A549 (cell line): ENCODE data around the gene DNAJC16. TPM values are rescaled to one million over a fixed set of nuclear protein-coding genes. Genes with fewer than 3 reads are reported as not detected.

ENCODE experiments used
- ATAC-seq, 2 experiments: fragments of 200-7000 bp in 1 of 2; fragments of >200 bp in 1 of 2; cut with Nextera tagmentation in 1 of 2; cut with Tn5 transposase in 1 of 2; 3 replicates each; pipeline versions ENCODE4 v1.8.0 to v1.9.1; 2018 to 2020; ENCODE audit warnings: mild to moderate bottlenecking in 1 of 2, moderate library complexity in 1 of 2
- CTCF ChIA-PET: fragments of 300-600 bp; sonication (Branson Sonifier 250); formaldehyde crosslinking; extraction: SDS; loops from one replicate; lab custom pipeline; 2021; ENCODE audit warnings: antibody characterized with exemption, inconsistent platforms; lab: Yijun Ruan, JAX
- POLR2A ChIA-PET: fragments of 350-600 bp; formaldehyde crosslinking; extraction: SDS; loops from one replicate; lab custom pipeline; 2021; ENCODE audit warnings: antibody characterized with exemption, inconsistent platforms; lab: Yijun Ruan, JAX
- DNase-seq, 2 experiments: peaks; one replicate each; pipeline versions ENCODE4 v3.0.0 to v3.0.0-alpha.2; 2011 to 2016; ENCODE audit warnings: low read depth in 1 of 2, low spot score in 1 of 2
- FAIRE-seq: peaks from 2 replicates; lab custom pipeline; 2011; peaks lifted over from hg19 to GRCh38; lab: Jason Lieb, UNC
- H3K27ac ChIP-seq, 2 experiments: fragments of >200 bp; sonication (Bioruptor Twin); formaldehyde crosslinking; 3 replicates each; pipeline ENCODE4 v1.5.1; 2016 to 2017
- H3K4me1 ChIP-seq: fragments of >200 bp; sonication (Bioruptor Twin); formaldehyde crosslinking; 3 replicates; pipeline ENCODE4 v1.6.1; 2016
- H3K4me2 ChIP-seq: fragments of >200 bp; sonication (Bioruptor Twin); formaldehyde crosslinking; 3 replicates; pipeline ENCODE4 v1.6.1; 2016
- H3K4me3 ChIP-seq: fragments of >200 bp; sonication (Bioruptor Twin); formaldehyde crosslinking; 3 replicates; pipeline ENCODE4 v1.5.1; 2016
- H3K9me3 ChIP-seq: fragments of >200 bp; sonication (Bioruptor Twin); formaldehyde crosslinking; 3 replicates; pipeline ENCODE4 v1.6.1; 2016
- FOSL2 ChIP-seq, 2 experiments: fragments of 450-650 bp in 1 of 2; fragments of >200 bp in 1 of 2; sonication (Bioruptor Twin) in 1 of 2; formaldehyde crosslinking; IDR thresholded peaks; 2 replicates each; pipeline versions ENCODE4 v1.5.0 to v1.6.1; 2016 to 2020; ENCODE audit warnings: mild to moderate bottlenecking in 1 of 2, moderate library complexity in 1 of 2
- GATA3 ChIP-seq: IDR thresholded peaks from 2 replicates; pipeline ENCODE4 v1.6.1; 2012; ENCODE audit warnings: borderline replicate concordance
- RAD21 ChIP-seq, 2 experiments: fragments of >200 bp in 1 of 2; sonication (Bioruptor Twin) in 1 of 2; formaldehyde crosslinking in 1 of 2; IDR thresholded peaks in 1 of 2; conservative IDR thresholded peaks in 1 of 2; 2 replicates in 1 of 2; 3 replicates in 1 of 2; pipeline ENCODE4 v1.6.1; 2012 to 2018; ENCODE audit warnings: inconsistent platforms in 1 of 2
- SREBF2 ChIP-seq: fragments of 450-650 bp; IDR thresholded peaks from 2 replicates; pipeline ENCODE4 v1.6.1; 2014; ENCODE audit warnings: mild to moderate bottlenecking, moderate library complexity
- TP53 ChIP-seq: fragments of 250-450 bp; sonication (Bioruptor Pico); IDR thresholded peaks from 2 replicates; pipeline ENCODE4 v1.5.0; 2021; ENCODE audit warnings: mild to moderate bottlenecking, moderate library complexity
- ZFP36 ChIP-seq: fragments of 450-650 bp; IDR thresholded peaks from 2 replicates; pipeline ENCODE4 v1.6.1; 2014; ENCODE audit warnings: borderline replicate concordance; ENCODE audit not compliant: partially characterized antibody
- ZNF302 ChIP-seq: fragments of 250-450 bp; sonication (Bioruptor Pico); IDR thresholded peaks from 2 replicates; pipeline ENCODE4 v1.9.0; 2021; ENCODE audit warnings: inconsistent platforms, mild to moderate bottlenecking, moderate library complexity
- WGBS: methylation state at CpG from one replicate; pipeline ENCODE4 v1.1.6; 2017; ENCODE audit errors: missing lambda C conversion rate; 5-methylcytosine and 5-hydroxymethylcytosine counted together
- polyA plus RNA-seq, 4 experiments: library from polyadenylated mRNA; depleted of rRNA in 3 of 4; stranded (reverse); fragments of >200 nt; fragmentation: RNase III in 1 of 4; extraction: RNeasy Plus Mini Kit Qiagen cat#74134 plus additional on column Dnase treatment in 1 of 4; gene quantifications; 2 replicates in 3 of 4; 3 replicates in 1 of 4; pipeline ENCODE4 v1.2.3, GENCODE V29; 2011 to 2017
- small RNA-seq, 6 experiments: library from RNA; depleted of rRNA; stranded (forward); fragments of <200 nt; gene quantifications; one replicate each; pipeline ENCODE3, GENCODE V24; 2012
- TF ChIP-seq, protein P1 (sequence below): fragments of 250-450 bp; sonication (Bioruptor Pico); IDR thresholded peaks from 2 replicates; pipeline ENCODE4 v1.5.0; 2021; ENCODE audit warnings: mild to moderate bottlenecking, moderate library complexity, borderline replicate concordance
- TF ChIP-seq, protein P2 (sequence below): fragments of 150-350 bp; IDR thresholded peaks from 2 replicates; pipeline ENCODE4 v1.6.1; 2014; ENCODE audit warnings: low read depth, mild to moderate bottlenecking, low read length

The DNAJC16 gene
- polyA plus RNA-seq, 2 of the 4 experiments (the other 2 are of a cell fraction), result 4.6 to 12.5 TPM

DNA sequence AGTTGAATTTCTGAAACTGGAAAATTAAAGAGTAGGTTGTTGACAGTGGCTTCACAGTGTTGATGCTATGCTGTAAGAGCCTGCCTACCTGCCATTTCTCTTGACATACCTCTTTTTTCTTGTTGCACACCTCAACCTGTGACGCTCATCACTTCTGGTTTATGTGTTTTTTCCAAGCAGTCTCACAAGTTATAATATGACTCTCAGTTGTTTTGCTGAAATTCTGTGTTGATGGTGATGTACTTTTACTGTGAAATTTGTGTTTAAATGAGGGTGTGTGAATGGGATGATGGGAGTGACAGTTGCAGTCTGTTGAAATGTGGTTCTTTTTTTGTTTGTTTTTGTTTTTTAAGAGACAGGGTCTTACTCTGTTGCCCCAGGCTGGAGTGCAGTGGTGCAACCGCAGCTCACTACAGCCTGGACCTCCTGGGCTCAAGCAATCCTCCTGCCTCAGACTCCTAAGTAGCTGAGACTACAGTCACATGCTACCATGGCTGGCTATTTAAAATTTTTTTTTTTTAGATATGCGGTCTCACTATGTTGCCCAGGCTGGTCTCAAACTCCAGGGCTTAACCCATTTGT lies 97.6 kb downstream of the DNAJC16 start:
- CTCF ChIA-PET, result interaction anchor here (0.6 to 1.1 kb wide), 2 partner anchors 34 to 40 kb away, joined by 3 to 6 read pairs; partner anchors contain the start of gene AGMAT

GRCh38 chr1:15625056-15625917 lies 98.6 kb downstream of the DNAJC16 start:
- Histone ChIP-seq H3K4me3 (no peak overlapping the region), H3K9me3 (no peaks in the 10 kb centered on the region), H3K4me1 (peaks cover 18% of the 10 kb centered on the region), H3K27ac (no peak overlapping the region), H3K4me2 (no peak overlapping the region)
- TF ChIP-seq ZFP36 (no peak), SREBF2 (no peak)
- TF ChIP-seq, protein P1, sequence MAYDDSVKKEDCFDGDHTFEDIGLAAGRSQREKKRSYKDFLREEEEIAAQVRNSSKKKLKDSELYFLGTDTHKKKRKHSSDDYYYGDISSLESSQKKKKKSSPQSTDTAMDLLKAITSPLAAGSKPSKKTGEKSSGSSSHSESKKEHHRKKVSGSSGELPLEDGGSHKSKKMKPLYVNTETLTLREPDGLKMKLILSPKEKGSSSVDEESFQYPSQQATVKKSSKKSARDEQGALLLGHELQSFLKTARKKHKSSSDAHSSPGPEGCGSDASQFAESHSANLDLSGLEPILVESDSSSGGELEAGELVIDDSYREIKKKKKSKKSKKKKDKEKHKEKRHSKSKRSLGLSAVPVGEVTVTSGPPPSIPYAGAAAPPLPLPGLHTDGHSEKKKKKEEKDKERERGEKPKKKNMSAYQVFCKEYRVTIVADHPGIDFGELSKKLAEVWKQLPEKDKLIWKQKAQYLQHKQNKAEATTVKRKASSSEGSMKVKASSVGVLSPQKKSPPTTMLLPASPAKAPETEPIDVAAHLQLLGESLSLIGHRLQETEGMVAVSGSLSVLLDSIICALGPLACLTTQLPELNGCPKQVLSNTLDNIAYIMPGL (CRISPR knock-in tag), result no peak
- FAIRE-seq (no peak), ATAC-seq (no peak), DNase-seq (no peak)
- POLR2A ChIA-PET, result no interaction called here
- CTCF ChIA-PET, result no interaction called here
- WGBS, result 91% methylated on average over 13 of the region's 13 CpGs

More for the DNA sequence above, 97.6 kb downstream of the DNAJC16 start:
- WGBS, result 91% methylated on average over 3 of the region's 3 CpGs
- ATAC-seq (no peak), FAIRE-seq (no peak), DNase-seq (no peak)
- POLR2A ChIA-PET, result no interaction called here
- Histone ChIP-seq H3K4me1 (peaks cover 29% of the 10 kb centered on the region), H3K27ac (no peak overlapping the region), H3K4me2 (no peak overlapping the region), H3K4me3 (no peak overlapping the region), H3K9me3 (no peaks in the 10 kb centered on the region)
- TF ChIP-seq, protein P2, sequence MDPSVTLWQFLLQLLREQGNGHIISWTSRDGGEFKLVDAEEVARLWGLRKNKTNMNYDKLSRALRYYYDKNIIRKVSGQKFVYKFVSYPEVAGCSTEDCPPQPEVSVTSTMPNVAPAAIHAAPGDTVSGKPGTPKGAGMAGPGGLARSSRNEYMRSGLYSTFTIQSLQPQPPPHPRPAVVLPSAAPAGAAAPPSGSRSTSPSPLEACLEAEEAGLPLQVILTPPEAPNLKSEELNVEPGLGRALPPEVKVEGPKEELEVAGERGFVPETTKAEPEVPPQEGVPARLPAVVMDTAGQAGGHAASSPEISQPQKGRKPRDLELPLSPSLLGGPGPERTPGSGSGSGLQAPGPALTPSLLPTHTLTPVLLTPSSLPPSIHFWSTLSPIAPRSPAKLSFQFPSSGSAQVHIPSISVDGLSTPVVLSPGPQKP, result no peak
- TF ChIP-seq TP53 (no peak), GATA3 (no peak), RAD21 (conservative IDR thresholded peaks at IDR 0.05 in 1 of 2, IDR thresholded peaks at IDR 0.05 in 1 of 2) (no peak), ZNF302 (CRISPR knock-in tag) (no peak), FOSL2 (IDR thresholded peaks at IDR 0.05) (no peak), FOSL2 (CRISPR knock-in tag; IDR thresholded peaks at IDR 0.05) (no peak), ZFP36 (no peak)

Small RNA genes lying within 50 kb of the gene (small RNA-seq; reads per million reads assigned to genes)
- gene CD24P1 (0 reads per million in 6 experiments), gene RNU7-179P (0 reads per million in 6 experiments), gene SCARNA21B (0 to 1.5 (median 0.64) reads per million in 6 experiments)

Other genes with a start within 250 kb of the DNAJC16 start
- 26.5 and 33.1 TPM in 2 replicates for gene EFHD2, start 117.0 kb upstream of the DNAJC16 start, polyA plus RNA-seq (2011; rRNA removed)
- gene EFHD2, start 117.0 kb upstream of the DNAJC16 start, polyA plus RNA-seq (2017; fragmentation: RNase III; extraction: RNeasy Plus Mini Kit Qiagen cat#74134 plus additional on column Dnase treatment), result 96.2 to 127 TPM (median 108 TPM) in 3 replicates
- gene CTRC, start 88.4 kb upstream of the DNAJC16 start, polyA plus RNA-seq (2011; rRNA removed), result 0.14 and 0.52 TPM in 2 replicates
- 0.14 to 0.25 TPM (median 0.18 TPM) in 3 replicates for gene CTRC, start 88.4 kb upstream of the DNAJC16 start, polyA plus RNA-seq (2017; fragmentation: RNase III; extraction: RNeasy Plus Mini Kit Qiagen cat#74134 plus additional on column Dnase treatment)
- not detected in 2 replicates for gene CELA2A, start 70.1 kb upstream of the DNAJC16 start, polyA plus RNA-seq (2011; rRNA removed)
- not detected in 3 replicates for gene CELA2A, start 70.1 kb upstream of the DNAJC16 start, polyA plus RNA-seq (2017; fragmentation: RNase III; extraction: RNeasy Plus Mini Kit Qiagen cat#74134 plus additional on column Dnase treatment)
- gene CELA2B, start 50.7 kb upstream of the DNAJC16 start, polyA plus RNA-seq (2011; rRNA removed), result not detected in 2 replicates
- gene CELA2B, start 50.7 kb upstream of the DNAJC16 start, polyA plus RNA-seq (2017; fragmentation: RNase III; extraction: RNeasy Plus Mini Kit Qiagen cat#74134 plus additional on column Dnase treatment), result not detected in 3 replicates
- gene CASP9, start 2.6 kb upstream of the DNAJC16 start, polyA plus RNA-seq (2011; rRNA removed), result 16.1 and 19.6 TPM in 2 replicates
- 11.0 to 13.3 TPM (median 11.6 TPM) in 3 replicates for gene CASP9, start 2.6 kb upstream of the DNAJC16 start, polyA plus RNA-seq (2017; fragmentation: RNase III; extraction: RNeasy Plus Mini Kit Qiagen cat#74134 plus additional on column Dnase treatment)
- gene AGMAT, start 58.2 kb downstream of the DNAJC16 start, polyA plus RNA-seq (2011; rRNA removed), result 10.3 and 10.7 TPM in 2 replicates
- 11.9 to 13.1 TPM (median 12.9 TPM) in 3 replicates for gene AGMAT, start 58.2 kb downstream of the DNAJC16 start, polyA plus RNA-seq (2017; fragmentation: RNase III; extraction: RNeasy Plus Mini Kit Qiagen cat#74134 plus additional on column Dnase treatment)
- gene DDI2, start 90.6 kb downstream of the DNAJC16 start, polyA plus RNA-seq (2011; rRNA removed), result 8.6 and 11.1 TPM in 2 replicates
- gene DDI2, start 90.6 kb downstream of the DNAJC16 start, polyA plus RNA-seq (2017; fragmentation: RNase III; extraction: RNeasy Plus Mini Kit Qiagen cat#74134 plus additional on column Dnase treatment), result 5.5 to 7.0 TPM (median 6.3 TPM) in 3 replicates
- 14.7 and 19.4 TPM in 2 replicates for gene PLEKHM2, start 157.5 kb downstream of the DNAJC16 start, polyA plus RNA-seq (2011; rRNA removed)
- gene PLEKHM2, start 157.5 kb downstream of the DNAJC16 start, polyA plus RNA-seq (2017; fragmentation: RNase III; extraction: RNeasy Plus Mini Kit Qiagen cat#74134 plus additional on column Dnase treatment), result 20.0 to 21.8 TPM (median 21.5 TPM) in 3 replicates
- gene SLC25A34, start 209.4 kb downstream of the DNAJC16 start, polyA plus RNA-seq (2011; rRNA removed), result 0.12 and 0.19 TPM in 2 replicates
- gene SLC25A34, start 209.4 kb downstream of the DNAJC16 start, polyA plus RNA-seq (2017; fragmentation: RNase III; extraction: RNeasy Plus Mini Kit Qiagen cat#74134 plus additional on column Dnase treatment), result 0.19 to 0.31 TPM (median 0.26 TPM) in 3 replicates
- gene TMEM82, start 215.7 kb downstream of the DNAJC16 start, polyA plus RNA-seq (2011; rRNA removed), result not detected in 2 replicates
- not detected in 3 replicates for gene TMEM82, start 215.7 kb downstream of the DNAJC16 start, polyA plus RNA-seq (2017; fragmentation: RNase III; extraction: RNeasy Plus Mini Kit Qiagen cat#74134 plus additional on column Dnase treatment)
- gene FBLIM1, start 231.9 kb downstream of the DNAJC16 start, polyA plus RNA-seq (2011; rRNA removed), result 24.6 and 28.9 TPM in 2 replicates
- 33.9 to 39.4 TPM (median 38.1 TPM) in 3 replicates for gene FBLIM1, start 231.9 kb downstream of the DNAJC16 start, polyA plus RNA-seq (2017; fragmentation: RNase III; extraction: RNeasy Plus Mini Kit Qiagen cat#74134 plus additional on column Dnase treatment)